HG03439 (cell line): ENCODE results near the gene NTRK3.

Source experiments
- ATAC-seq: cut with Tn5 transposase; IDR thresholded peaks from one replicate; pipeline ENCODE4 v1.9.1; 2021; ENCODE audit warnings: mild to moderate bottlenecking, moderate library complexity; ENCODE audit not compliant: unreplicated experiment

NTRK3 gene

DNA sequence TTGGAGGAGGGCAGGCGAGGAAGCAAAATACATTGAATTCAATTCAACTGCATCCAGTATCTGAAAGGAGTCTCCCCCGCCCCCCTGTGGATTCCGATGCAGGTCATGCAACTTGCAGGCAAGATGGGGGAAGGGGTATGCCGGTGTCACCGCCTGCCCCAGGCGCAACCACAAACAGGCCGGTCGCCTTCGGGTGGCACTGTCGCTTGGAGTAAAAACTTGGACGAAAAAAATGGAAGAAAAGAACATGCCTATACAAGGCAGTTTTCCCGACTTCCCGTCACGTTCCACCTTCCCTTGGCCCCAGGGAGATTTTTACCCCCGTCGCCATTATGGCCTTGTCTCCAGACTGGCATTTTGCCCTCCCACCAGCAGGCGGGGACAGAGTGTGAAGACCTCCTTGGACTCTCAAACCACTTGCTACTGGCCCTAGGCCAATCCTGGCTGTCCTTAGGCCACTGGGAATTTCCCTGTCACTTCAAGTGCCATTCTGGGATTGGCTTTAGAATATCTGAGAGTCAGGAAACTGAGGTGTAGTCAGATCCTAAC lies 1.6 kb upstream of the NTRK3 start:
- no peak for ATAC-seq

DNA sequence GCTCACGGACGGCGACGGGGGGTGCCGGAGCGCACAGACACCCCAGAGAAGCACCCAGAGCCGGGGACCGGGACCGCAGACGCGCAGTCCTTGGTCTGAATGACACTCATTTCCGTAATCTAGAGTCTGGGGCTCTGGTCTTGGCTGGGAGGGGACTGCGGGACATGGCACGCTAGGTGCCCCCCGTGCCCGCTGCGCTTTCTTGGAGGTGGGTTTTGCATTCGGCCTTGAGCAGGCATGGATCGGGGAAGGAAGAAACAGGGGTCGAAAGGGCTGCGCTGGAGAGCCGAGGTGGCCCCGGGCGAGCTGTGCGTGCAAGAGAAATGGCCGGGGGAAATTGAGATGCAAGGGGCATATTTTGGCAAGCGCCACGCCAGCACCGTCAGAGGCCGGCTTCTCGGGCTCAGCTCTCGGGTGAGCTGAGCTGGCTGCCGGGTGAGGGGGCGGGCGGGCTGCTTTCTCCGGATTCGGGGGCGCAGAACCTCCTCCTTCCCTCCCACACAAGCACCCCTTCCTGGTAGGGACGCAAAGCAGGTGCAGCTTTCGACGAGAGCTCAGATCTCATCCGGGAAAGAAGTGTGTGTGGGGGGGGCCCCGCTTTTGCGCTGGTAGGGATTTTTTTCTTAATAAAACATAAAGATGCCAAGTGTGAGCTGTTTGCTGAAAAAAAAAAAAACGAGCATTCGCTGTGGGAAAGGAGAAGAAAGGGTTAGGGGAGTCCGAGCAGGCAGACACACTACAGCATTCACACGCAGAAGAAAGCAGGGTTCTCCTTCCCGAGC lies 963 bp upstream of the NTRK3 start:
- ATAC-seq = no peak

DNA sequence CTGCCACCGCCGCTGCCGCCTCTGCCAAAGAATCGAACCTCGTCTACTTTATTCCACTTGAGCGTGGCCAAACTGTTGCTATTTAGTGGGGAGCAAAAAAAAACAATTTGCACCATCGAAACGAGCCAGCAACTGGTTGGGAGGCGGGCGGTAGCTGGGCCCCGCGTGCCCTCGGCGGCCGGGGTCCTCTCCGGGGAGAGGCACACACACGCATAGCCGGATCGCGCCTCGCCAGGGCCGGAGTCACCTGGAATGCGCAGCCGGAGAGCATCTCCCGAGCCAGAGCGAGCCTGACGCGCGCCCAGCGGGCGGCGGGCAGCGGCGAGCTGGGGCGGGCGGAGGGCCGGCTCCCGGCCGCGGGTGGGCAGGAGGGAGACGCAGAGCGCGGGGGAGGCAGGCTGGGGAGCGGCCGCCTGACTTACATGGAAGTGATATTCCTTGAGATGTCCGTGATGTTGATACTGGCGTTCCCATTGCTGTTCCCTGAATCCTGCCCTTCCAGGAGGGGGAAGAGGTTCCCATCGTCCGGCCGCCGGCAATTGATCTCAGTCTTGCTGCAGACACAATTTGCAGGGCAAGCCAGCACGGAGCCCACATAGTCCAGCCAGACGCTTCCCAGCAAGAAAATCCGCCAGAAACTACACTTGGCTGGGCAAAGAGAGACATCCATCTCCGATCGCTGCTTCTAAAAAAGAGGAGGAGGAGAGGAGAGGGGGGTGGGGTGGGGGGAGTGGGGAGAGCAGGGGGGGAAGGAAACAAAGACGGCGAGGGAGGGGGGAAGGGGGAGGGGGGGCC lies 858 bp downstream of the NTRK3 start:
- ATAC-seq = no peak

DNA sequence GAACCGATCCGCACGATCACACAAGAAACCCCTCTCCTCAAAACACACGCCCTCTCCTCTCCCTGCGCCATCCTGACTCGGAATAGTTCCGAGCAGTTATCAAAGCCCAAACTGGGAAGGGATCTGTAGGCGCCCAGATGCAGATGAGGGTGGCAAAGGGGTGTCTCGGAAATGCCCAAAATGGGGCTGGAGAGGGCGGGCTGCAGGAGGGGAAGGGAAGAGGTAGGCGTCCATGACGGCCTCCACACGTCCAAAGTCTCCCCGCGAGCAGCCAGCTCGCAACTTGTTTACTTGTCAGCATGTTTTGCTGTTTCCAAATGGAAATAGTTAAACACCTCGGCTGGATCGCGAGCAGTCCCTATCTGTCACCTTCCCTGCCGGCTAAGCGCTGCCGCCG lies 1.5 kb downstream of the NTRK3 start:
- no peak for ATAC-seq

DNA sequence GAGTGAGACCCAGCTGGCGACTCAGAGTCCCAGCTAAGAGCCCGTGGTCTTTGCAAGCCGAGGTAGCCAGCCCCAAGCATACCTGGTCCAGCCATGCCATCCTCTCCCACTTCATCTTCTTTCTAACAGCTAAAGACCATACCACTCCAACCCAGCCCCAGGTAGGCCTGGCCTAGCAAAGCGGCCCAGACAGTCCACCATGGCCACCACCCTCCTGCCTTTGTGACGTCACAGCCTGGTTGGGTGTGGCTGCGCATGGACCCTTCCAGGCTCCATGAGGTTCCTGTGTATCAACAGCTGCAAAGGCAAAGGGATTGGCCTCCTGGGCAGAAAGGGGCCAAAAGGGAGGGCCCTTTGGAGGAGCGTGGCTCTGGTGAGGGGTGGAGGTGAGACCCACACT lies 4.1 kb downstream of the NTRK3 start:
- ATAC-seq = no peak

DNA sequence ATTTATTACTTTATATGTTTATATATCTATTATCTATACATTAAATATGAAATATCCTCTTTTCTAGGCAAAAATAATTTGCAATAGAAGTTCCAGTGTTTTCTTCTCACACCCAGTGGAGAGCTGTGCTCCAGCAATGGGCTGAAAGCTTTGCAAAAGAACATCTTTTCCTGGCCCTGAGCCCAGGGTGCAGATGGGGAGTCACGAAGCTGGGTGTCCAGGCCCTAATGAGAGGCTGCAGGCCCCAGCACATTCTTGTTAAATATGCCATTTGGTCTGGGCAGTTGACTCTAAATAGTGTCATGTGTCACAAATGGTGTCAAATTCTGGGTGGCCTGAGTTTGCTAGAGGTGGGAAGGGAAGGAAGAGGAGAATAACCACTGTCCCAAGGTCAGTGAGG lies 5.7 kb downstream of the NTRK3 start:
- no peak for ATAC-seq

DNA sequence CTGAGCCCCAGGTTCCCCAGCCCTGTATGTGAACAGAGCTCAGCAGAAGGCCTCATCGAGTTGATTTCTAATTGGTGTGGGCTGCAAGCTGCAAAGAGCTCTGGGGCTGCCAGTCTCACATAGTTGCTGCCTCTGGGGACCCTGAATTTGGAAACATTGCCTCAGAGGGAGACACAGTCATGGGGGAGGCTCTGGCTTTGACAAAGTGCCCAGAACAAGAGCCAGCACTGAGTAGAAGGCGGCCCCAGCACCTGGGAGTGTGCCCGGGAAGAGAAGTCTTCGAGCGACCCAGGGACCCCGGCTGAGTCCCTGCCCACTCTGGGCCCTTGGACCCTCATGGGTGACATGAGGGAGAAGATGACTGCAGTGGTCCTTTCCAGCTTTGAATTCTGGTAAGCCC lies 7.3 kb downstream of the NTRK3 start:
- ATAC-seq = no peak

DNA sequence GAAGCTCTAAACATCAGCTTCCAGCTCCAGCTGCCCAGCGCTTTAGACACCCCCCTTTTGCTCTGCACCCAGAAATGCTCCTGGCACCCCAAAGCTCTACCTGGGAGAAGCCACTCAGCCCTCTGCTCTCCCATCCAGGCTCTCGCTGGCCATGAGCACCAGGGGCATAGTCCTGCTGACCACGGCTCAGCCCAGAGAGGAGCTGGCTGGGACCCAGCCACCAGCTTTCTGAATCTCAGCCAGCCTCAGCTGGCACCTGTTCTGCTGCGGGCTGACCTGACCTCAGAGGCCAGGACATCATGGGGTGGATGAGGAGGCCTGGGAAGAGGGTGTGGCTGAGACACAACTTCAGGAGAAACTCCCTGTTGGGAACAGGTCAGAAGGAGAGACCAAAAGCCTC lies 8.6 kb downstream of the NTRK3 start:
- no peak for ATAC-seq

DNA sequence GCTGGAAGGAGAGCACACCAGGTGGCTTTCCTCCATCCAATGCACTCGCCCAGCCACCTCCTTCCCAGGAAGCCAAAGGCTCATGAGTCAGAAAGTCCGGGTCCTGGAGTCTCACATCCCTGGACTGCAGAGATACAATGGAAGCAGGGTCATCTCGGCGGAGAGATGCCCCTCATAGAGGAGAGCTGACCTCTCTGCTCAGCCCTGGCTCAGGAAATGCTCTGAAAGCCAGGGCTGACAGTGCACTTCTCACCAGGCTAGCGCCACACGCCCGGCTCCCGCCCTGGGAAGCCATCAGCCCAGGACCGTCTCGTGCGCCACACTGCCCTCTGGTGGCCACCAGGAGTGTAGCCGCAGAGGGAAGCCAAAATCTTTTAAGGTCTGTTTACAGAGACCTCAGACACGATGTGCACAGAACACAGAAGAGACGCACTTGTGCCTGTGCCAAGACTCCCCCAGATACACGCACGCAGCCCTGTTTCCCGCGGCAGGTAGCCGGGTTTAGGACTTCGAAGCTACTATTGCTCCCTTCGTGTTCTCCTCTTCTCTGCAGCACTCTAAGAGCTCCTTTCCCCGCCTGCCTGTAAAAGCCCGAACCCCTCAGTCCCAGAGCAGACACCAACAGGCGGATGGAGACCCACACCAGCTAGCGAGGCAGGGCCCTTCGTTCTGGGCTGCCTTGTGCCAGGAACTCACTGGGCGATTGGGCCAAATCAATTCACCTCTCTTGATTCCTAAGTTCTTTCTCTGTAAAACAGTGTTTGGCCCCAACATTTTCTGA lies 9.7 kb downstream of the NTRK3 start:
- ATAC-seq = peak; percentile 74

DNA sequence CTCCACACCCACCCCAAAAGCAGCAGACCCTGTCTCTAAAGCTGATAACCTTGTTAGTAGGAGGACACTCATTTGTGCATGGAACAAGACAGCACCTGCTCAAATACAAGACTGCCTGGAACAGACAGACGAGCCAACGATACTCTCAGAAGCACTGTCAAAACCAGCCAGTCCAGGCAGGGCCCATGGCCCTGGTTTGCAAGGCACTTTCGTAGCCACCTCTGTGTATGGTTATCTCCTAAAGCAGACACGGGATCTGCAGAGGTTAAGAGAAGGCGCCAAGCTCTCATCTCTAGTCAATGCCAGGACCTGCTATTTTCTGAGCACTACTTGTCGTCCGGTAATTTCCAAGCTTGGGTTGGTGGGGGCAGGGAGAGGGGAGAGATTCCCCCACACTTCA lies 10.5 kb downstream of the NTRK3 start:
- no peak for ATAC-seq

DNA sequence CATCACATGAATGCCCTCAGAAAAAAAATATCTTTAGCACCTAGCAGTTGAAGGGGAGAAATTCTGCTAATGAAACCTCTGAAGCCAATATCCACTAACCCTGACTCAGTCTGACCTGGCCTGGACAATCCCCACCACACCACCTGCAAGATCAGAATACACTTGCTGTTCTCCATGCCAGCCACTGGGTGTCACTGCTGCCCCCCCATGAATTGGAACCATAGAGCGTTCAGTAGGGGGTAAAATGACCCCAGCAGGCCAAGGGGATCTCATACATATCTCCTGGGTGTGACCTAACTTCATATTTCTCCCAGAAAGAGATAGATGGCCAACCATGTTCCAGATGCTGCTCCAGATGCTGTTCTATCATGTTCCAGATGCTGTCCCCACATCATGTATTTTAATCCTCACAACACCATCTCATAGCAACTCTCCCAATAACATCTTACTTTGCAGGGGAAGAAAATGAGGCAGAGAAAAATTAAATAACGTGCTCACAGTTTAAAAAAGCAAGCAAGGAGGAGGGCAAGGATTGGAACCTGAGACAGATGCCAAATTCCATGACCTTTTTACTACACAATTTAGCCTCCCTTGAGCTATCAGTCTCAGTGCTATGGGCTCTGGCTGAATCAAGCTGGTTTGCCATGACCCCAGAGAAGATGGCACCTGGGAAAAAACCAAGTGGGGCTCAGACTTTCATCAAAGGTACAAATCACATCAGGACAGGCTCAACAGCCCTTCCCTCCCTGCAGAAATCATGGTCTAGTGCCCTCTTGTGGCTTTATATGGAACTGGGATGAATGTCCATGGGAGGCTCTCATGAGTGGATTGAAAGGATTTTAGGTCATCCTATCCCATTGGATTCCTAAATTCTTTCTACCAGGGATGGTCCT lies 12.4 kb downstream of the NTRK3 start:
- ATAC-seq = no peak

DNA sequence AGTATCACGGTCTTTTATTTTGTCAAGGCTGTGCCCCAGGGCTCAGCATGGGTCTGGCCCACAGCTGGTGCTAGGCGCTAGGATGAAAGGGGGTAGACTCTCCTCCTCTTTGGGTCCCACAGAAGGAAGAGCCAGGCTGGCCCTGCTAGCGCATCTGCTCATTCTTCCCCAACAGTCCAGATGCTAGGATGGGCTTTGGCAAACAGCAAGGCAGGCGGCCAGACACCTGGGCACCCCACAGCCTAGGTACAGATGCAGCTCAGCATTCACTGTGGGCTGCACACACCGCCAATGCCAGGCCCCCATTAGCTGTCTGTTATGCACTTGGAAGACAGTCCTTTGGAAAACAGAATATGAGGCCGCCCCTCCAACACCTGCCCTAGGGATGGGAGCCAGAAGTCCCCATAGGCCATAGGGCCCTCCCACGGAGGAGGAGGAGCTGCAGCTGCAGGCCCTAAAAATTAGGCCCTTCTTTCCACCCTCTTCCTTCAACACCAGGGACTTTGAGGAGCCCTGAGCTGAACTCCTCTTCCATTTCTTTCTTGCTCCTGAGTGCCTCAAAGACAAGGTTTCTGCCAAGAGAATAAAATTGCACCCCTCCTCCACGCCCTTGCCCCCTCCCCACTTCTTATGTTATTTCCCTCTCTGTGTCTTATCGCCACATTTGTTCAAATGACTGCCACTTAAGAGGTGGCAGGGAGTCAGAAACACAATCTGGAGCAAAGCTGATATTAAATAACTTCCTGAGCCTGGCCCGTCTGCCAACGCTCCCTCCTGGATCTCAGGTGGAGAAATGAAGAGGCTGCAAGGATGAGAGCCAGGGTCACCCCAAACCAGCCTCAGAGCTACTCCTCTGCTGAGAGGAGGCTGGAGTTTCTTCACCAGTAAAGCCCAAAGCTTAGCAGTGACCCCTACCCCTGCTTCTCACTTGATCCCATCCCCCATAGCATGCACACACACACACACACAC lies 13.7 kb downstream of the NTRK3 start:
- ATAC-seq = no peak

DNA sequence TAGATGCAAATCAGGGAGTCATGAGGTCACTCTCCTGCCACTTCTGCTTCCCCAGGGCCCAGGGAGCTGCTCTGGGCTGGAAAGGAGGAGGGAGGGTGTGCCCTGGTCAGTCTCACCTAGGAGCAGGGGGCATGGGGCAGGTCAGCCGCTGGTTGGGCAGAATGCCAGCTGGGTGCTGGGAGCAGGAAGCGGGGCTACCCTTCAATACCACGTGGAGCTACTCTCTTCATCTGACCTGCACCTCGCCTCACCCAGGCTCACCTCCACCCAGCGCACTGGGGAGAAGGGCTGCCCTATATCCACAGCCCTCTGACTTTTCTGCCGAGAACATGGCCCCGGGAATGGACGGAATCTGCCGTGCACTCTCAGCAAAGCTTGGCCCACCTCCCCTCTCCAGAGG lies 15.1 kb downstream of the NTRK3 start:
- ATAC-seq = no peak

DNA sequence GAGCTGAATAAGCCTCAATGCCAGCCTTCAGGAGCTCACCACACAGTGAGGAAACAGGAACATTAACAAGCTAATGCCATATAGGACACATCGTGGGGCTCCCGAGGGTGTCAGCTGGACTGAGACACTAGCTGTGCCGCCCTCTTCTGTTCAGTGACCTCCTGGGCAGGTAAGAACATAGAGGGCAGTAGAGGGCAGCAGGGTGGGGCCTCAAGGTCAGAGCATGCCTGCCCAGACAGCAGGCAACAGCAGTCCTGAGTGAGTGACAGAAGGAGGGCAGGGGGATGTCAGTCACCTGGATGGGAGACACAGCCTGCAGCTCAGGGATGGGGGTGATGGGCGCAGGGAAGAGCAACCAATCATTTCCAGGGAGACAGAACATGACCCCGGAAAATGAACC lies 15.5 kb downstream of the NTRK3 start:
- ATAC-seq = no peak

DNA sequence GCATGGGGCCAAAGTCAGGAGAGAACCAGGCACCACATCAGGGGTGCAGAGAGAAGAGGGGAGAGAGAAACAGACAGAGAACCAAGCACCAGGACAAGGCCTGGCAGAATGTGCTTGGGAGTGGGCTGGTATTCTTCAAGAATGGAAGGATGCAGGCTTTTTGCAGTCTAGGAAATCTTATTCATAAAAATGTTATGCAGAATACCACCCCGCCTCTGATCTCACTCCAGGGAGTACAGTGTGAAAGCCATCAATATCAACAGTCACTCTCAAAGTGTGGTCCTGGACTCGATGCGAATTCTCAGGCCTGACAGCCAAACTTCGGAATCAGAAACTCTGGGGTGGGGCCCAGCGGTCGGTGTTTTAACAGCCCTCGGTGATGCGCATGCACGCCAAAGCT lies 16.9 kb downstream of the NTRK3 start:
- ATAC-seq = no peak

DNA sequence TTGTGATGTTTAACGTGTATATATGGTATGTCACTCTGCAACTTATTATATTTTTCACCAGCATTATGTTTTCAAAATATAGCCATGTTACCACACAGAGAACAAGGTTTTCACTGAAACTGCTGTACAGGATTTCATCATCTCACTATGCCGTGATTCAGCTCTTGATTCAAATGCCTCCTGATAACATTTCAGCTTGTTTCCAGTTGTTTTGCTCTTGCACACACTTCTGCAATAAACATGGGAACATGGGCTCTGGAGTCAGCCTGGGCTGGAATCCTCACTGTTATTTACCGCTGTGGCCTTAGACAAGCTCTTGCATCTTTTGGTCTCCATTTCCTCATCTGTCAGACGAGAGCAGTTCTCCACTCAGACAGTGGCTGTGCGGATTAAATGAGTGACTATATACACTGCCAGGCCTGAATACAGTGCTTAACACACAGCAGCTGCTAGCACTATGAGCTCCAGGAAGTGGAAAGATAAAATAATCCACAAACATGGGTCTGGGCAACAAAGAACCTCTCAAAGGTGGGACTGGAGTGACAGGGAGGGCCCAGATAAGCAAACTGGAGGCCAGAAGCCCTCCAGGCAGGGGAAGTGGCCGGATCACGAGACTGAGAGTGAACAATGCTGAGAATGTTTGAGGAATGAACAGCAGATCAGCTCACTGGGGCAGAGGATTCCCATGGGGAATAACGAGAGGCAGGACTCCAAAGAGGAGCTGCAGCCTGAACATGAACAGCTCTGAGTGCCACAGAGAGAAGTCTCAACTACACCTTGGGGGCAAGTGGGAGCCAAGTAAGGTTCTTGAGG lies 17.7 kb downstream of the NTRK3 start:
- ATAC-seq = no peak

DNA sequence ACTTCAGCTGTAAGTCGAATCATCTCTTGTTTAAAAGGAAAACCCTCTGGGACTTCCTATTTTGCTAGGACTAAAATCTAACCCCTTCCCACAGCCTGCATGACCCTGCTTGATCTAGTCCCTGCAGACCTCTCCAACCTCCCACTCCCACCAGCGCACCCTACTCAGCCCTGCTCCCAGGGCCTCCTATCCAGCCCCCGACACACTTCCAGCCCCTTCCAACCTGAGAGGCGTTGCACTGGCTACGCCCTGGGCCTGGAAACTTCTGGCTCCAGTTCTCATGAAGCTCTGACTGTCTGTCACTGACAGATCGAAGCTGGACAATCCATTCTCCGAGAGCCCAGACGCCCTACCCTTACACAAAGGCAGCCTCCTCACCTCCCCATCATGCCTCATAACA lies 21.8 kb downstream of the NTRK3 start:
- ATAC-seq = no peak

DNA sequence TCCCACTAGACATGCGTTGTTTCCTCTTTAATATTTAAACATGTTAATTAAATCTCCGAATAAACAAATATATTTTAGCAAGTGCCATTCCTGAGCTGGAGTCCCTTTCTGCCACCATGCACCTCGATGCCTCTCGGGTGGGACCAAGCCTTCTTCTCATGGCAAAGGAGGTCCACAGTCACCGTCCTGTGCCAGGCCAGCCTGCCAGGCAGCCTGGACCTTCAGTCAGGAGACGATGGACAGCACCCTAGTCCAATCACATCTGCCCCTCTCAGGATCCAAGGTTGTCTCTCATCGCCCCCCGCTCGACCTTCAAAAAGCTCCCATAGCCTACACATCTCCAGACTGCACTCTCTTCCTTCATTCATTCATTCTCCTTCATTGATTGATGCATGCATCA lies 22.6 kb downstream of the NTRK3 start:
- no peak for ATAC-seq
